ENCODE results near the gene CDH4. TPM values are rescaled to one million over a fixed set of nuclear protein-coding genes. Genes with fewer than 3 reads are reported as not detected.

The CDH4 gene
- polyA plus RNA-seq, 1 experiment, result 1.5 TPM

- Histone ChIP-seq H3K4me3 (ENCODE audit: low read depth, low read length) (no peak overlapping the region), H3K27me3 (ENCODE audit: control insufficient read depth, insufficient read depth, low read length) (no peaks in the 10 kb centered on the region), H3K36me3 (ENCODE audit: control insufficient read depth, insufficient read depth, low read length) (no peaks in the 10 kb centered on the region)
- TF ChIP-seq CTCF (IDR thresholded peaks at IDR 0.05; ENCODE audit: insufficient read depth, low read depth, low read length), result no peak
- no peak for DNase-seq (ENCODE audit: low read depth)
- ChIA-PET CTCF (no interaction called here), POLR2A (no interaction called here)
Measured at GRCh38 chr20:61598586-61598985, 346.5 kb downstream of the CDH4 start.

- no peak for DNase-seq (ENCODE audit: low read depth)
- TF ChIP-seq CTCF (IDR thresholded peaks at IDR 0.05; ENCODE audit: insufficient read depth, low read depth, low read length), result no peak
- ChIA-PET POLR2A (no interaction called here), CTCF (no interaction called here)
- Histone ChIP-seq H3K27me3 (ENCODE audit: control insufficient read depth, insufficient read depth, low read length) (no peaks in the 10 kb centered on the region), H3K4me3 (ENCODE audit: low read depth, low read length) (no peak overlapping the region), H3K36me3 (ENCODE audit: control insufficient read depth, insufficient read depth, low read length) (no peaks in the 10 kb centered on the region)
Measured at GRCh38 chr20:61599061-61599531, 347.0 kb downstream of the CDH4 start.

GRCh38 chr20:61599541-61599992 is 347.5 kb downstream of the CDH4 start:
- no peak for DNase-seq (ENCODE audit: low read depth)

GRCh38 chr20:61600016-61600415 is 348.0 kb downstream of the CDH4 start:
- ChIA-PET POLR2A (no interaction called here), CTCF (no interaction called here)
- Histone ChIP-seq H3K36me3 (ENCODE audit: control insufficient read depth, insufficient read depth, low read length) (no peaks in the 10 kb centered on the region), H3K27me3 (ENCODE audit: control insufficient read depth, insufficient read depth, low read length) (no peaks in the 10 kb centered on the region), H3K4me3 (ENCODE audit: low read depth, low read length) (no peak overlapping the region)
- DNase-seq (ENCODE audit: low read depth), result no peak
- no peak for TF ChIP-seq CTCF (IDR thresholded peaks at IDR 0.05; ENCODE audit: insufficient read depth, low read depth, low read length)

More at GRCh38 chr20:61599541-61599992, 347.5 kb downstream of the CDH4 start:
- POLR2A ChIA-PET, result no interaction called here
- CTCF ChIA-PET, result no interaction called here
- H3K36me3 ChIP-seq (ENCODE audit: control insufficient read depth, insufficient read depth, low read length), result no peaks in the 10 kb centered on the region
- no peak for TF ChIP-seq CTCF (IDR thresholded peaks at IDR 0.05; ENCODE audit: insufficient read depth, low read depth, low read length)
- no peak overlapping the region for H3K4me3 ChIP-seq (ENCODE audit: low read depth, low read length)
- H3K27me3 ChIP-seq (ENCODE audit: control insufficient read depth, insufficient read depth, low read length), result no peaks in the 10 kb centered on the region

GRCh38 chr20:61601361-61601760 is 349.3 kb downstream of the CDH4 start:
- DNase-seq (ENCODE audit: low read depth), result no peak
- Histone ChIP-seq H3K4me3 (ENCODE audit: low read depth, low read length) (no peak overlapping the region), H3K36me3 (ENCODE audit: control insufficient read depth, insufficient read depth, low read length) (no peaks in the 10 kb centered on the region), H3K27me3 (ENCODE audit: control insufficient read depth, insufficient read depth, low read length) (no peaks in the 10 kb centered on the region)
- CTCF ChIA-PET, result no interaction called here
- POLR2A ChIA-PET, result no interaction called here
- no peak for TF ChIP-seq CTCF (IDR thresholded peaks at IDR 0.05; ENCODE audit: insufficient read depth, low read depth, low read length)

Measured in BJ (cell line).